HuH-7 (cell line): ENCODE results near the gene EFCAB13.
"Not testable (repeated sequence)": the region's sequence is repeated elsewhere in the genome, so short reads cannot be mapped to it uniquely, and the experiment has no call there.

Source experiments
- DNase-seq: peaks from one replicate; pipeline ENCODE4 v3.0.0; 2011; ENCODE audit warnings: low spot score

The EFCAB13 gene

GRCh38 chr17:47325176-47325575 lies 1.4 kb downstream of the EFCAB13 start:
- DNase-seq = no peak

GRCh38 chr17:47330548-47330947 lies 6.8 kb downstream of the EFCAB13 start:
- DNase-seq = no peak

- no peak for DNase-seq
Observed at GRCh38 chr17:47332287-47332686, 8.5 kb downstream of the EFCAB13 start.

- DNase-seq = no peak
Observed at GRCh38 chr17:47335101-47335936, 11.6 kb downstream of the EFCAB13 start.

- DNase-seq = no peak
Observed at GRCh38 chr17:47338026-47338425, 14.3 kb downstream of the EFCAB13 start.

GRCh38 chr17:47352848-47353247 lies 29.1 kb downstream of the EFCAB13 start:
- DNase-seq = no peak

GRCh38 chr17:47358652-47359051 lies 34.9 kb downstream of the EFCAB13 start:
- no peak for DNase-seq

GRCh38 chr17:47363171-47363570 lies 39.4 kb downstream of the EFCAB13 start:
- no peak for DNase-seq

GRCh38 chr17:47367257-47367656 lies 43.5 kb downstream of the EFCAB13 start:
- DNase-seq = no peak

GRCh38 chr17:47368262-47368661 lies 44.5 kb downstream of the EFCAB13 start:
- DNase-seq = no peak

GRCh38 chr17:47370899-47371298 lies 47.1 kb downstream of the EFCAB13 start:
- not testable (repeated sequence) for DNase-seq

GRCh38 chr17:47373002-47373401 lies 49.2 kb downstream of the EFCAB13 start:
- no peak for DNase-seq

- DNase-seq = no peak
Observed at GRCh38 chr17:47376247-47376646, 52.5 kb downstream of the EFCAB13 start.

- DNase-seq = no peak
Observed at GRCh38 chr17:47388825-47389224, 65.1 kb downstream of the EFCAB13 start.

GRCh38 chr17:47397532-47398128 lies 73.9 kb downstream of the EFCAB13 start:
- DNase-seq = not testable (repeated sequence)

GRCh38 chr17:47400333-47400732 lies 76.6 kb downstream of the EFCAB13 start:
- DNase-seq = no peak

- no peak for DNase-seq
Observed at GRCh38 chr17:47401100-47401499, 77.3 kb downstream of the EFCAB13 start.

- DNase-seq = no peak
Observed at GRCh38 chr17:47404006-47404405, 80.3 kb downstream of the EFCAB13 start.

- no peak for DNase-seq
Observed at GRCh38 chr17:47404875-47405274, 81.1 kb downstream of the EFCAB13 start.

GRCh38 chr17:47413872-47414271 lies 90.1 kb downstream of the EFCAB13 start:
- DNase-seq = no peak

- DNase-seq = no peak
Observed at GRCh38 chr17:47414612-47415011, 90.9 kb downstream of the EFCAB13 start.

GRCh38 chr17:47423406-47424295 lies 99.9 kb downstream of the EFCAB13 start:
- peak; percentile 60 for DNase-seq

GRCh38 chr17:47425233-47425632 lies 101.5 kb downstream of the EFCAB13 start:
- not testable (repeated sequence) for DNase-seq
